ENCODE data around the gene AR. TPM values are rescaled to one million over a fixed set of nuclear protein-coding genes. Genes with fewer than 3 reads are reported as not detected.

Gene AR
- total RNA-seq (under 1 TPM; 0.14 to 0.40 (median 0.32) TPM), total RNA-seq (0 to 1.9 (median 0.16) reads per million in 29 experiments)
- 0.06 TPM for total RNA-seq (2013)

GRCh38 chrX:67543818-67544217 lies at the start of gene AR:
TSS of gene AR (plus strand) at chrX:67544021. CDS start at chrX:67545147, 1,126 bp downstream.
- no peak within 1 kb of the TSS for H3K27ac Mint-ChIP-seq
- WGBS (ENCODE audit: insufficient coverage): 5% methylated on average over 8 of the region's 30 CpGs
- CTCF ChIA-PET: no interaction called here
- H3K9me3 Mint-ChIP-seq: peaks cover 0 to 5% (median 0%) of the 10 kb centered on the region in 3 donors
- no peaks in the 10 kb centered on the region for H3K36me3 ChIP-seq (ENCODE audit: control insufficient read depth in 2 of 2, extremely low read depth in 1 of 2, insufficient read depth in 1 of 2, low read length in 1 of 2)
- no peak for ATAC-seq (replicated peaks in 1 of 4)
- peaks cover 32 to 38% of the 10 kb centered on the region in 2 donors for H3K27me3 Mint-ChIP-seq
- peaks cover 0 to 9% of the 10 kb centered on the region in 2 experiments for H3K4me1 ChIP-seq (ENCODE audit: control insufficient read depth in 1 of 2, extremely low read depth in 1 of 2, insufficient read depth in 2 of 2, low read length in 2 of 2)
- H3K9me3 ChIP-seq: no peaks in the 10 kb centered on the region
- no peak within 1 kb of the TSS for H3K27ac ChIP-seq (ENCODE audit: low read length)
- H3K4me1 Mint-ChIP-seq: peaks cover 5 to 6% (median 6%) of the 10 kb centered on the region in 3 donors
- peaks cover 5 to 32% of the 10 kb centered on the region in 2 experiments for H3K27me3 ChIP-seq (replicated peaks in 1 of 2; ENCODE audit: control insufficient read depth in 2 of 2, extremely low read depth in 1 of 2, insufficient read depth in 2 of 2, low read length in 1 of 2)
- POLR2A ChIA-PET: no interaction called here
- H3K36me3 Mint-ChIP-seq: no peaks in the 10 kb centered on the region
- DNase-seq: no peak
- H3K4me3 Mint-ChIP-seq: peak within 1 kb of the TSS; percentile 28 to 72 (median 39)
- H3K4me3 ChIP-seq (ENCODE audit: control insufficient read depth in 1 of 2, extremely low read depth in 1 of 2, low read length in 1 of 2): peak within 1 kb of the TSS in 1 of 2 donors; percentile 59

GRCh38 chrX:67500617-67501016 lies 43.2 kb upstream of the AR start:
- no peaks in the 10 kb centered on the region for H3K9me3 ChIP-seq
- Mint-ChIP-seq H3K27ac (no peak overlapping the region), H3K4me1 (no peaks in the 10 kb centered on the region), H3K27me3 (peaks cover 0 to 12% of the 10 kb centered on the region in 2 donors), H3K4me3 (no peak overlapping the region), H3K9me3 (peaks cover 0 to 3% (median 0%) of the 10 kb centered on the region in 3 donors), H3K36me3 (no peaks in the 10 kb centered on the region)
- no peak overlapping the region for H3K27ac ChIP-seq (ENCODE audit: low read length)
- no peak for DNase-seq
- no peak overlapping the region for H3K4me3 ChIP-seq (ENCODE audit: control insufficient read depth in 1 of 2, extremely low read depth in 1 of 2, low read length in 1 of 2)
- no peaks in the 10 kb centered on the region for H3K27me3 ChIP-seq (replicated peaks in 1 of 2; ENCODE audit: control insufficient read depth in 2 of 2, extremely low read depth in 1 of 2, insufficient read depth in 2 of 2, low read length in 1 of 2)
- WGBS (ENCODE audit: insufficient coverage): no CpG with 5 or more reads among the region's 1 CpG
- no peaks in the 10 kb centered on the region for H3K36me3 ChIP-seq (ENCODE audit: control insufficient read depth in 2 of 2, extremely low read depth in 1 of 2, insufficient read depth in 1 of 2, low read length in 1 of 2)
- ChIA-PET CTCF (no interaction called here), POLR2A (no interaction called here)
- no peak for ATAC-seq (replicated peaks in 1 of 4)
- no peaks in the 10 kb centered on the region for H3K4me1 ChIP-seq (ENCODE audit: control insufficient read depth in 1 of 2, extremely low read depth in 1 of 2, insufficient read depth in 2 of 2, low read length in 2 of 2)

GRCh38 chrX:67503004-67503403 lies 40.8 kb upstream of the AR start:
- Histone ChIP-seq H3K36me3 (ENCODE audit: control insufficient read depth in 2 of 2, extremely low read depth in 1 of 2, insufficient read depth in 1 of 2, low read length in 1 of 2) (no peaks in the 10 kb centered on the region), H3K4me1 (ENCODE audit: control insufficient read depth in 1 of 2, extremely low read depth in 1 of 2, insufficient read depth in 2 of 2, low read length in 2 of 2) (no peaks in the 10 kb centered on the region), H3K9me3 (no peaks in the 10 kb centered on the region), H3K27me3 (replicated peaks in 1 of 2; ENCODE audit: control insufficient read depth in 2 of 2, extremely low read depth in 1 of 2, insufficient read depth in 2 of 2, low read length in 1 of 2) (no peaks in the 10 kb centered on the region), H3K4me3 (ENCODE audit: control insufficient read depth in 1 of 2, extremely low read depth in 1 of 2, low read length in 1 of 2) (no peak overlapping the region), H3K27ac (ENCODE audit: low read length) (no peak overlapping the region)
- H3K4me1 Mint-ChIP-seq: no peaks in the 10 kb centered on the region
- ChIA-PET CTCF (no interaction called here), POLR2A (no interaction called here)
- H3K27me3 Mint-ChIP-seq: peaks cover 0 to 12% of the 10 kb centered on the region in 2 donors
- ATAC-seq (replicated peaks in 1 of 4) (no peak), DNase-seq (no peak)
- H3K9me3 Mint-ChIP-seq: peaks cover 0 to 6% (median 3%) of the 10 kb centered on the region in 3 donors
- H3K4me3 Mint-ChIP-seq: no peak overlapping the region
- H3K36me3 Mint-ChIP-seq: no peaks in the 10 kb centered on the region
- no peak overlapping the region for H3K27ac Mint-ChIP-seq

- H3K4me1 ChIP-seq (ENCODE audit: control insufficient read depth in 1 of 2, extremely low read depth in 1 of 2, insufficient read depth in 2 of 2, low read length in 2 of 2): no peaks in the 10 kb centered on the region
- no peaks in the 10 kb centered on the region for H3K27me3 ChIP-seq (replicated peaks in 1 of 2; ENCODE audit: control insufficient read depth in 2 of 2, extremely low read depth in 1 of 2, insufficient read depth in 2 of 2, low read length in 1 of 2)
- H3K27me3 Mint-ChIP-seq: peaks cover 0 to 14% of the 10 kb centered on the region in 2 donors
- H3K4me3 ChIP-seq (ENCODE audit: control insufficient read depth in 1 of 2, extremely low read depth in 1 of 2, low read length in 1 of 2): no peak overlapping the region
- H3K9me3 ChIP-seq: no peaks in the 10 kb centered on the region
- ChIA-PET CTCF (no interaction called here), POLR2A (no interaction called here)
- no peak for DNase-seq
- H3K27ac Mint-ChIP-seq: no peak overlapping the region
- WGBS (ENCODE audit: insufficient coverage): no CpG with 5 or more reads among the region's 2 CpGs
- H3K4me1 Mint-ChIP-seq: no peaks in the 10 kb centered on the region
- no peak overlapping the region for H3K4me3 Mint-ChIP-seq
- H3K36me3 ChIP-seq (ENCODE audit: control insufficient read depth in 2 of 2, extremely low read depth in 1 of 2, insufficient read depth in 1 of 2, low read length in 1 of 2): no peaks in the 10 kb centered on the region
- no peak for ATAC-seq (replicated peaks in 1 of 4)
- H3K27ac ChIP-seq (ENCODE audit: low read length): no peak overlapping the region
- no peaks in the 10 kb centered on the region for H3K36me3 Mint-ChIP-seq
- H3K9me3 Mint-ChIP-seq: peaks cover 0 to 6% (median 3%) of the 10 kb centered on the region in 3 donors
Observed at GRCh38 chrX:67503453-67503852, 40.4 kb upstream of the AR start.

- Histone ChIP-seq H3K36me3 (ENCODE audit: control insufficient read depth in 2 of 2, extremely low read depth in 1 of 2, insufficient read depth in 1 of 2, low read length in 1 of 2) (no peaks in the 10 kb centered on the region), H3K27me3 (replicated peaks in 1 of 2; ENCODE audit: control insufficient read depth in 2 of 2, extremely low read depth in 1 of 2, insufficient read depth in 2 of 2, low read length in 1 of 2) (no peaks in the 10 kb centered on the region), H3K9me3 (no peaks in the 10 kb centered on the region), H3K27ac (ENCODE audit: low read length) (no peak overlapping the region), H3K4me3 (ENCODE audit: control insufficient read depth in 1 of 2, extremely low read depth in 1 of 2, low read length in 1 of 2) (no peak overlapping the region), H3K4me1 (ENCODE audit: control insufficient read depth in 1 of 2, extremely low read depth in 1 of 2, insufficient read depth in 2 of 2, low read length in 2 of 2) (no peaks in the 10 kb centered on the region)
- H3K36me3 Mint-ChIP-seq: no peaks in the 10 kb centered on the region
- peaks cover 0 to 8% of the 10 kb centered on the region in 2 donors for H3K27me3 Mint-ChIP-seq
- H3K4me3 Mint-ChIP-seq: no peak overlapping the region
- no peak overlapping the region for H3K27ac Mint-ChIP-seq
- DNase-seq (no peak), ATAC-seq (replicated peaks in 1 of 4) (no peak)
- POLR2A ChIA-PET: no interaction called here
- H3K4me1 Mint-ChIP-seq: no peaks in the 10 kb centered on the region
- CTCF ChIA-PET: no interaction called here
- peaks cover 0 to 4% (median 0%) of the 10 kb centered on the region in 3 donors for H3K9me3 Mint-ChIP-seq
Observed at GRCh38 chrX:67520671-67521070, 23.1 kb upstream of the AR start.

GRCh38 chrX:67523002-67523681 lies 20.7 kb upstream of the AR start:
- Histone ChIP-seq H3K36me3 (ENCODE audit: control insufficient read depth in 2 of 2, extremely low read depth in 1 of 2, insufficient read depth in 1 of 2, low read length in 1 of 2) (no peaks in the 10 kb centered on the region), H3K27ac (ENCODE audit: low read length) (no peak overlapping the region), H3K27me3 (replicated peaks in 1 of 2; ENCODE audit: control insufficient read depth in 2 of 2, extremely low read depth in 1 of 2, insufficient read depth in 2 of 2, low read length in 1 of 2) (no peaks in the 10 kb centered on the region), H3K9me3 (no peaks in the 10 kb centered on the region), H3K4me1 (ENCODE audit: control insufficient read depth in 1 of 2, extremely low read depth in 1 of 2, insufficient read depth in 2 of 2, low read length in 2 of 2) (no peaks in the 10 kb centered on the region), H3K4me3 (ENCODE audit: control insufficient read depth in 1 of 2, extremely low read depth in 1 of 2, low read length in 1 of 2) (no peak overlapping the region)
- Mint-ChIP-seq H3K4me3 (no peak overlapping the region), H3K4me1 (no peaks in the 10 kb centered on the region), H3K27me3 (peaks cover 0 to 8% of the 10 kb centered on the region in 2 donors), H3K36me3 (no peaks in the 10 kb centered on the region), H3K9me3 (no peaks in the 10 kb centered on the region), H3K27ac (no peak overlapping the region)
- no peak for ATAC-seq (replicated peaks in 1 of 4)
- ChIA-PET POLR2A (no interaction called here), CTCF (no interaction called here)
- no peak for DNase-seq
- no CpG with 5 or more reads among the region's 3 CpGs for WGBS (ENCODE audit: insufficient coverage)

GRCh38 chrX:67523932-67524331 lies 19.9 kb upstream of the AR start:
- no peaks in the 10 kb centered on the region for H3K9me3 Mint-ChIP-seq
- WGBS (ENCODE audit: insufficient coverage): 100% methylated on average over 1 of the region's 1 CpG
- H3K4me1 ChIP-seq (ENCODE audit: control insufficient read depth in 1 of 2, extremely low read depth in 1 of 2, insufficient read depth in 2 of 2, low read length in 2 of 2): no peaks in the 10 kb centered on the region
- ChIA-PET CTCF (no interaction called here), POLR2A (no interaction called here)
- H3K36me3 Mint-ChIP-seq: no peaks in the 10 kb centered on the region
- H3K27me3 Mint-ChIP-seq: peaks cover 0 to 8% of the 10 kb centered on the region in 2 donors
- H3K4me1 Mint-ChIP-seq: no peaks in the 10 kb centered on the region
- no peaks in the 10 kb centered on the region for H3K9me3 ChIP-seq
- no peak overlapping the region for H3K4me3 Mint-ChIP-seq
- H3K27ac Mint-ChIP-seq: no peak overlapping the region
- no peaks in the 10 kb centered on the region for H3K36me3 ChIP-seq (ENCODE audit: control insufficient read depth in 2 of 2, extremely low read depth in 1 of 2, insufficient read depth in 1 of 2, low read length in 1 of 2)
- H3K27me3 ChIP-seq (replicated peaks in 1 of 2; ENCODE audit: control insufficient read depth in 2 of 2, extremely low read depth in 1 of 2, insufficient read depth in 2 of 2, low read length in 1 of 2): no peaks in the 10 kb centered on the region
- no peak overlapping the region for H3K4me3 ChIP-seq (ENCODE audit: control insufficient read depth in 1 of 2, extremely low read depth in 1 of 2, low read length in 1 of 2)
- ATAC-seq (replicated peaks in 1 of 4) (no peak), DNase-seq (no peak)
- no peak overlapping the region for H3K27ac ChIP-seq (ENCODE audit: low read length)

All from T-cell (primary cell).